Mesendoderm (in vitro differentiated cells): Measurements from ENCODE around the gene STIM2.
"Not testable (repeated sequence)": the region's sequence is repeated elsewhere in the genome, so short reads cannot be mapped to it uniquely, and the experiment has no call there.

ENCODE experiments used
- DNase-seq: peaks from one replicate; pipeline ENCODE4 v3.0.0; 2013
- H2AK5ac ChIP-seq: 2 replicates; pipeline ENCODE4 v1.6.1; 2013; ENCODE audit warnings: low read length, inconsistent platforms
- H2BK120ac ChIP-seq: 2 replicates; pipeline ENCODE4 v1.6.1; 2013; ENCODE audit warnings: low read depth, mild to moderate bottlenecking, low read length, moderate library complexity, mixed read lengths
- H2BK15ac ChIP-seq: replicated peaks from 2 replicates; pipeline ENCODE4 v1.6.1; 2013; ENCODE audit warnings: low read depth, mild to moderate bottlenecking, moderate library complexity
- H2BK5ac ChIP-seq: 2 replicates; pipeline ENCODE4 v1.6.1; 2013; ENCODE audit warnings: low read length, inconsistent platforms
- H3K18ac ChIP-seq: 2 replicates; pipeline ENCODE4 v1.6.1; 2013; ENCODE audit warnings: mild to moderate bottlenecking, low read length, mixed read lengths
- H3K23ac ChIP-seq: one replicate; pipeline ENCODE4 v1.6.1; 2013; ENCODE audit warnings: low read length
- H3K27ac ChIP-seq: 2 replicates; pipeline ENCODE4 v1.5.1; 2013; ENCODE audit warnings: low read depth, mild to moderate bottlenecking, inconsistent platforms, low read length, moderate library complexity
- H3K27me3 ChIP-seq: 2 replicates; pipeline ENCODE4 v1.6.1; 2013; ENCODE audit warnings: low read length, control low read depth, mild to moderate bottlenecking, inconsistent platforms; ENCODE audit not compliant: insufficient read depth, poor library complexity
- H3K36me3 ChIP-seq: 2 replicates; pipeline ENCODE4 v1.6.1; 2013; ENCODE audit warnings: low read length, inconsistent platforms; ENCODE audit not compliant: control insufficient read depth, insufficient read depth
- H3K4ac ChIP-seq: one replicate; pipeline ENCODE4 v1.6.1; 2013; ENCODE audit warnings: low read depth, mild to moderate bottlenecking, low read length, moderate library complexity
- H3K4me1 ChIP-seq: 2 replicates; pipeline ENCODE4 v1.6.1; 2013; ENCODE audit warnings: low read depth, low read length, inconsistent platforms; ENCODE audit not compliant: control insufficient read depth
- H3K4me2 ChIP-seq: 2 replicates; pipeline ENCODE4 v1.6.1; 2013; ENCODE audit warnings: low read length
- H3K4me3 ChIP-seq: 2 replicates; pipeline ENCODE4 v1.5.1; 2013; ENCODE audit warnings: mild to moderate bottlenecking, low read length
- H3K56ac ChIP-seq: one replicate; pipeline ENCODE4 v1.6.1; 2013; ENCODE audit warnings: low read length
- H3K79me1 ChIP-seq: 2 replicates; pipeline ENCODE4 v1.6.1; 2013; ENCODE audit warnings: low read length, inconsistent platforms
- H3K79me2 ChIP-seq: 2 replicates; pipeline ENCODE4 v1.6.1; 2013; ENCODE audit warnings: mild to moderate bottlenecking, low read length; ENCODE audit not compliant: control insufficient read depth, insufficient read depth
- H3K9ac ChIP-seq: 2 replicates; pipeline ENCODE4 v1.6.1; 2013; ENCODE audit warnings: low read length, inconsistent platforms
- H4K5ac ChIP-seq: one replicate; pipeline ENCODE4 v1.6.1; 2013; ENCODE audit warnings: low read length
- H4K8ac ChIP-seq: one replicate; pipeline ENCODE4 v1.6.1; 2013; ENCODE audit warnings: low read depth, mild to moderate bottlenecking, control low read depth, low read length, moderate library complexity
- WGBS: extraction: QIAGEN DNeasy Blood & Tissue Kit; methylation state at CpG from one replicate; pipeline ENCODE4 v1.1.7; 2013; ENCODE audit warnings: low lambda C conversion rate, missing lambda C conversion rate; ENCODE audit not compliant: insufficient coverage; ENCODE audit errors: extremely low coverage; 5-methylcytosine and 5-hydroxymethylcytosine counted together

The STIM2 gene

DNA sequence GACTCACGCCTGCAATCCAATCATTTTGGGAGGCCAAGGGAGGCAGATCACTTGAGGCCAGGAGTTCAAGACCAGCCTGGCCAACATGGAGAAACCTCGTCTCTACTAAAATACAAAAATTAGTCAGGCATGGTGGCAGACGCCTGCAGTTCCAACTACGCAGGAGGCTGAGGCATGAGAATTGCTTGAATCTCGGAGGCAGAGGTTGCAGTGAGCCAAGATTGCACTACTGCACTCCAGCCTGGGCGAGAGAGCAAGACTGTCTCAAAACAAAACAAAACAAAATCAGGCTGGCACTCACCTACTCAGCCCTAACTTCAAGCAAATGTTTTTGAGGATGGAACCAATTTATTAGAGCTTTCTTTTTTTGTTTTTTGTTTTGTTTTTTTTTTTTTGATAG, 33.3 kb upstream of the STIM2 start:
- H3K79me1 ChIP-seq, H3K27ac ChIP-seq, H3K4me1 ChIP-seq, H3K79me2 ChIP-seq, H3K4me2 ChIP-seq, H2BK15ac ChIP-seq, H2BK120ac ChIP-seq, H3K56ac ChIP-seq, H2AK5ac ChIP-seq, H3K27me3 ChIP-seq, H4K5ac ChIP-seq, H3K23ac ChIP-seq, H3K36me3 ChIP-seq, H3K4ac ChIP-seq, H3K18ac ChIP-seq, DNase-seq, H2BK5ac ChIP-seq, H3K9ac ChIP-seq, H3K4me3 ChIP-seq, H4K8ac ChIP-seq: not testable (repeated sequence)
- no CpG with 5 or more reads among the region's 6 CpGs for WGBS

DNA sequence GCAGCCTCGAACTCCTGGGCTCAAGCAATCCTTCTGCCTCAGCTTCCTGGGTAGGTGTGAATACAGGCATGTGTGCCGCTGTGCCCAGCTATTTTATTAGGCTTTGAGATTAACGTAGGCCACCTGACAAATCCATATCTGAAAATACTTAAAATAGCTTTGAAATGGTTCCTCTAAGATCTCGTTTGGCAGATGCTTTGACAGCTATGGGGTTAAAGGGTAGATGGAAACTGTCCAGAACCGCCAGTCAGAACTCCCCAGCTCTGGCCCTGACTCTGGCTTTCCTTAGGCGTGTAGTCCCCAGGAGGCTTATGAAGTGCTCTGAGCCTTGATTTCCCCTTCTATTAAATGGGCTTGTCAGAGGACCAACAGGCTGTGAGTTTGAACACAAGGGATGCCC, 32.8 kb upstream of the STIM2 start:
- H4K8ac ChIP-seq: no peak overlapping the region
- H2BK5ac ChIP-seq: no peak overlapping the region
- DNase-seq: no peak
- no peak overlapping the region for H3K23ac ChIP-seq
- H3K27ac ChIP-seq: no peak overlapping the region
- no peaks in the 10 kb centered on the region for H3K27me3 ChIP-seq
- no peak overlapping the region for H3K4ac ChIP-seq
- no peak overlapping the region for H3K18ac ChIP-seq
- H4K5ac ChIP-seq: no peak overlapping the region
- no peak overlapping the region for H3K4me3 ChIP-seq
- no peak overlapping the region for H2BK15ac ChIP-seq
- H3K4me2 ChIP-seq: no peak overlapping the region
- H3K79me2 ChIP-seq: no peaks in the 10 kb centered on the region
- H2BK120ac ChIP-seq: no peak overlapping the region
- H3K79me1 ChIP-seq: no peaks in the 10 kb centered on the region
- no peak overlapping the region for H2AK5ac ChIP-seq
- H3K9ac ChIP-seq: no peak overlapping the region
- H3K56ac ChIP-seq: no peak overlapping the region
- no peaks in the 10 kb centered on the region for H3K36me3 ChIP-seq
- WGBS: no CpG with 5 or more reads among the region's 6 CpGs
- peaks cover 4% of the 10 kb centered on the region for H3K4me1 ChIP-seq

DNA sequence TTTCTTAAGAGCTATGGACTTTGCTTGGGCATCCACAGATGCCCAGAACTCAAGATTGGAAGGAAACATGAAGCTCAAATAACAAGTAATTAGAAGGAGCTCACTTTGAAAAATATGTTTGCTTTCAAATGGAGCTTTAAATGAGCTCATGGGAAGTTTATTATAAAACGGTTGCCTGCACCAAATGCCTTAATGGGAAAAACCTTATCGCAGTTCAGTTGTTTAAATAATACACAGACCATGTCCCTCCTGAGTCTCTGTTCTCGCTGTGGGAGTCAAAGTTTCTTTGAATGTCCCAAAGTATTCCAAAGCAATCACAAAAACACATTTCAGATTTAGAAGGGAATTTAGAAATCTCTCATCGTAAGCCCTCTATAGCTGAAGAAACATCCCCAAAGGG, 31.6 kb upstream of the STIM2 start:
- Histone ChIP-seq H2BK120ac (no peak overlapping the region), H3K4me2 (no peak overlapping the region), H4K8ac (no peak overlapping the region), H4K5ac (no peak overlapping the region), H3K79me2 (no peaks in the 10 kb centered on the region), H3K56ac (no peak overlapping the region), H2AK5ac (no peak overlapping the region), H3K4ac (no peak overlapping the region), H3K4me3 (no peak overlapping the region), H3K27me3 (no peaks in the 10 kb centered on the region), H3K79me1 (no peaks in the 10 kb centered on the region), H3K27ac (no peak overlapping the region), H2BK15ac (no peak overlapping the region), H3K23ac (no peak overlapping the region), H2BK5ac (no peak overlapping the region), H3K4me1 (peaks cover 4% of the 10 kb centered on the region), H3K9ac (no peak overlapping the region), H3K18ac (no peak overlapping the region), H3K36me3 (no peaks in the 10 kb centered on the region)
- DNase-seq: no peak
- WGBS: no CpG with 5 or more reads among the region's 4 CpGs

DNA sequence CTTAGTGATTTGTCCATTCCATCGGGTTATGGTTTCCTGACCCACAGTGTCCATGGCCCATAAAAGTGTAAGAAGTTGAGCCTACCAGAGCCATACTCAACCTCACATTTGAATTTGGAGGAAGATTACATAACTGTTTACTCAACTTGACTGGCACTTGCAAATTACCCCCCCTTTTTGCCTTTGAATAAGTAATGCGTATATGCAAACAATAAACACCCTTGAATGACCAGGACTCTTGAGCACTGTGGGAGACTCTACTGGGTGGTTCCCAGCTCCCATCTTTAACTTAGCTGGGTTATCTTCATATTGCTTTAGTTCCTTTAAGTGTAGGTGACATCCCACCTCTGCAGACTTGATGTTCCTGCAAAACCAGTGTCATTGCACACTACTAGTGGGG, 30.6 kb upstream of the STIM2 start:
- no peak overlapping the region for H2AK5ac ChIP-seq

DNA sequence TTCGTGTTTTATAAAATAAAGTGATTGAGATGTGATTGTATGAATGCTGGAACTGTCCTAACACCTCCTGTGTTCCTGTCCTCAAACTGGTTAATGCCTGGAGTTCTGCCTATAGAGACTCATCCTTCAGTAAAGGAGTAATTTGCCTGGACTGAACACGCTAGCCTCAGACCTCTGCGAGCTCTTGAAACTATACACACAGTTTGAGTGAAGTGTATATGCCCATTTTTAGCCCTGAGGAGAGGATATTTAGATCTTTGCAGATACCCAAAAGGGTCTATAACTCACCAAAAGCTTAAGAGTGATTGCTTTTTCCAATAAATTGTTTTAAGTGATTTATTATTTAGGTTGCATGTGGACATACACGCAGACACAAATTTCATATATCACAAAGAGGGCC, 29.9 kb upstream of the STIM2 start:
- Histone ChIP-seq H3K56ac (no peak overlapping the region), H3K23ac (no peak overlapping the region), H3K79me2 (no peaks in the 10 kb centered on the region), H3K4me2 (no peak overlapping the region), H4K8ac (no peak overlapping the region), H3K27me3 (no peaks in the 10 kb centered on the region), H3K4me1 (peaks cover 4% of the 10 kb centered on the region), H4K5ac (no peak overlapping the region), H3K79me1 (no peaks in the 10 kb centered on the region), H2BK120ac (no peak overlapping the region), H2BK5ac (no peak overlapping the region), H3K27ac (no peak overlapping the region), H2AK5ac (no peak overlapping the region), H3K4ac (peak overlapping the region; percentile 26), H3K9ac (no peak overlapping the region), H2BK15ac (no peak overlapping the region), H3K4me3 (no peak overlapping the region), H3K36me3 (no peaks in the 10 kb centered on the region), H3K18ac (no peak overlapping the region)
- WGBS: no CpG with 5 or more reads among the region's 4 CpGs
- no peak for DNase-seq

More for the DNA sequence above, 30.6 kb upstream of the STIM2 start:
- DNase-seq: no peak
- H2BK5ac ChIP-seq: no peak overlapping the region
- H3K18ac ChIP-seq: no peak overlapping the region
- H3K4me1 ChIP-seq: peaks cover 4% of the 10 kb centered on the region
- H3K4me3 ChIP-seq: no peak overlapping the region
- no peak overlapping the region for H3K4ac ChIP-seq
- no peak overlapping the region for H4K8ac ChIP-seq
- no peak overlapping the region for H2BK15ac ChIP-seq
- no CpG with 5 or more reads among the region's 2 CpGs for WGBS
- H2BK120ac ChIP-seq: no peak overlapping the region
- H3K23ac ChIP-seq: no peak overlapping the region
- no peak overlapping the region for H4K5ac ChIP-seq
- H3K27ac ChIP-seq: no peak overlapping the region
- no peaks in the 10 kb centered on the region for H3K27me3 ChIP-seq
- no peak overlapping the region for H3K9ac ChIP-seq
- H3K36me3 ChIP-seq: no peaks in the 10 kb centered on the region
- H3K79me1 ChIP-seq: no peaks in the 10 kb centered on the region
- no peaks in the 10 kb centered on the region for H3K79me2 ChIP-seq
- H3K56ac ChIP-seq: no peak overlapping the region
- H3K4me2 ChIP-seq: no peak overlapping the region

DNA sequence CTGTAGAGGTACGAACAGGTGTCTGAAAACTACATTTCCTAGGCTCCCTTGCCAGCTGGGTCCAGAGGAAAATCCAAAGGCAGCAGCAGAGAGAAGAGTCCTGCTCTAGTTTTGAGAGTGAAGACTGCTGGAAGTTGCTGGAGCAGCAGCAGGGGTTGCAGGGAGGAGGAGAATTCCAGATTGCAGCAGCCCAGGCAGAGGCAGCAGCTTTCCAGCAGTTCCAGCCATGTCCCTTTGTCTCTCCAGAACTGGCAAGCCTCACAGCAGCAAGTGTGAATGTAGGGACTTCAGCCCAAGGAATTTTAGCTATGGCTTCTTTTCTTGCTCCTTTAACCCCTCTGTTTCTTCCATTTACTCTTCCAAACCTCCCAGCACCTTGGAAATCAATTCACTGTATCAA, 24.1 kb upstream of the STIM2 start:
- H3K79me1 ChIP-seq: no peaks in the 10 kb centered on the region
- H3K4me2 ChIP-seq: no peak overlapping the region
- H2AK5ac ChIP-seq: no peak overlapping the region
- no peak overlapping the region for H3K18ac ChIP-seq
- H3K27ac ChIP-seq: no peak overlapping the region
- H4K8ac ChIP-seq: no peak overlapping the region
- WGBS: no CpG with 5 or more reads among the region's 1 CpG
- no peaks in the 10 kb centered on the region for H3K27me3 ChIP-seq
- H3K23ac ChIP-seq: no peak overlapping the region
- no peak overlapping the region for H3K4me3 ChIP-seq
- no peak overlapping the region for H3K9ac ChIP-seq
- H2BK15ac ChIP-seq: no peak overlapping the region
- H3K56ac ChIP-seq: no peak overlapping the region
- peak; percentile 56 for DNase-seq
- H3K4ac ChIP-seq: peak overlapping the region; percentile 22
- H2BK5ac ChIP-seq: no peak overlapping the region
- peaks cover 5% of the 10 kb centered on the region for H3K4me1 ChIP-seq
- H4K5ac ChIP-seq: no peak overlapping the region
- H2BK120ac ChIP-seq: no peak overlapping the region
- no peaks in the 10 kb centered on the region for H3K36me3 ChIP-seq
- H3K79me2 ChIP-seq: no peaks in the 10 kb centered on the region
